ENCODE results near the gene NINL. TPM values are rescaled to one million over a fixed set of nuclear protein-coding genes. Genes with fewer than 3 reads are reported as not detected.

Gene NINL
- total and polyA plus RNA-seq, 4 donors = 1.9 to 3.6 (median 2.8) TPM

DNA sequence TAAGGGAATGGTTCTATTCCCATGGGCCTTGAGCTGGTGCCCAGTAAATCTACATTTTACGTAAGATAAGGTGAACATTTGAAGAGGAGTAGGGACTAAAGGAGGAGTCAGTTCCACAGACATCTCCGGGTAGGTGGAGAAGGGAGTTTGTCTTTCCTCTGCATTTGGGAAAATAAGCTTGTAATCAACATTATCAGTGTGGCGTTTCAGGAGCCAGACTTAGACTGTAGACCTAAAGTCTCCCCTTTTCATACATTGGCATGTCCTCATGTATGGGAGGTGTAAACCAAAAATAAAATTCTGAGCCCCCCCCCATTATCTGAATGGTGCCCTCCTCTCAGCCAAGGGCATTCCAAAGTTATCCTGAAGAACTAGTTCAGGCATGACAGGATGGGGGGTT, 40.2 kb downstream of the NINL start:
- peaks cover 0 to 23% (median 15%) of the 10 kb centered on the region in 4 donors for H3K4me1 ChIP-seq (ENCODE audit: control insufficient read depth in 4 of 4, insufficient read depth in 4 of 4, low read length in 3 of 4)
- WGBS = 97% methylated on average over 3 of the region's 3 CpGs
- H3K4me3 ChIP-seq (ENCODE audit: low read depth in 1 of 3, low read length in 3 of 3) = no peak overlapping the region
- no peaks in the 10 kb centered on the region for H3K27me3 ChIP-seq (ENCODE audit: control insufficient read depth in 4 of 4, insufficient read depth in 4 of 4, low read length in 3 of 4)
- H3K36me3 ChIP-seq (ENCODE audit: control insufficient read depth in 4 of 4, insufficient read depth in 3 of 4, low read depth in 1 of 4, low read length in 3 of 4) = no peaks in the 10 kb centered on the region
- no peaks in the 10 kb centered on the region for H3K9me3 ChIP-seq (ENCODE audit: control insufficient read depth in 4 of 4, low read length in 3 of 4)
- no peak for DNase-seq (ENCODE audit: low spot score)
- no peak for TF ChIP-seq HNF4A (conservative IDR thresholded peaks at IDR 0.05)
- TF ChIP-seq, protein P1, sequence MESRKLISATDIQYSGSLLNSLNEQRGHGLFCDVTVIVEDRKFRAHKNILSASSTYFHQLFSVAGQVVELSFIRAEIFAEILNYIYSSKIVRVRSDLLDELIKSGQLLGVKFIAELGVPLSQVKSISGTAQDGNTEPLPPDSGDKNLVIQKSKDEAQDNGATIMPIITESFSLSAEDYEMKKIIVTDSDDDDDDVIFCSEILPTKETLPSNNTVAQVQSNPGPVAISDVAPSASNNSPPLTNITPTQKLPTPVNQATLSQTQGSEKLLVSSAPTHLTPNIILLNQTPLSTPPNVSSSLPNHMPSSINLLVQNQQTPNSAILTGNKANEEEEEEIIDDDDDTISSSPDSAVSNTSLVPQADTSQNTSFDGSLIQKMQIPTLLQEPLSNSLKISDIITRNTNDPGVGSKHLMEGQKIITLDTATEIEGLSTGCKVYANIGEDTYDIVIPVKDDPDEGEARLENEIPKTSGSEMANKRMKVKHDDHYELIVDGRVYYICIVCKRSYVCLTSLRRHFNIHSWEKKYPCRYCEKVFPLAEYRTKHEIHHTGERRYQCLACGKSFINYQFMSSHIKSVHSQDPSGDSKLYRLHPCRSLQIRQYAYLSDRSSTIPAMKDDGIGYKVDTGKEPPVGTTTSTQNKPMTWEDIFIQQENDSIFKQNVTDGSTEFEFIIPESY (IDR thresholded peaks at IDR 0.05) = no peak
- no peak for TF ChIP-seq SP1 (IDR thresholded peaks at IDR 0.05)
- no peak for TF ChIP-seq RXRA (IDR thresholded peaks at IDR 0.05)
- TF ChIP-seq, protein P2, sequence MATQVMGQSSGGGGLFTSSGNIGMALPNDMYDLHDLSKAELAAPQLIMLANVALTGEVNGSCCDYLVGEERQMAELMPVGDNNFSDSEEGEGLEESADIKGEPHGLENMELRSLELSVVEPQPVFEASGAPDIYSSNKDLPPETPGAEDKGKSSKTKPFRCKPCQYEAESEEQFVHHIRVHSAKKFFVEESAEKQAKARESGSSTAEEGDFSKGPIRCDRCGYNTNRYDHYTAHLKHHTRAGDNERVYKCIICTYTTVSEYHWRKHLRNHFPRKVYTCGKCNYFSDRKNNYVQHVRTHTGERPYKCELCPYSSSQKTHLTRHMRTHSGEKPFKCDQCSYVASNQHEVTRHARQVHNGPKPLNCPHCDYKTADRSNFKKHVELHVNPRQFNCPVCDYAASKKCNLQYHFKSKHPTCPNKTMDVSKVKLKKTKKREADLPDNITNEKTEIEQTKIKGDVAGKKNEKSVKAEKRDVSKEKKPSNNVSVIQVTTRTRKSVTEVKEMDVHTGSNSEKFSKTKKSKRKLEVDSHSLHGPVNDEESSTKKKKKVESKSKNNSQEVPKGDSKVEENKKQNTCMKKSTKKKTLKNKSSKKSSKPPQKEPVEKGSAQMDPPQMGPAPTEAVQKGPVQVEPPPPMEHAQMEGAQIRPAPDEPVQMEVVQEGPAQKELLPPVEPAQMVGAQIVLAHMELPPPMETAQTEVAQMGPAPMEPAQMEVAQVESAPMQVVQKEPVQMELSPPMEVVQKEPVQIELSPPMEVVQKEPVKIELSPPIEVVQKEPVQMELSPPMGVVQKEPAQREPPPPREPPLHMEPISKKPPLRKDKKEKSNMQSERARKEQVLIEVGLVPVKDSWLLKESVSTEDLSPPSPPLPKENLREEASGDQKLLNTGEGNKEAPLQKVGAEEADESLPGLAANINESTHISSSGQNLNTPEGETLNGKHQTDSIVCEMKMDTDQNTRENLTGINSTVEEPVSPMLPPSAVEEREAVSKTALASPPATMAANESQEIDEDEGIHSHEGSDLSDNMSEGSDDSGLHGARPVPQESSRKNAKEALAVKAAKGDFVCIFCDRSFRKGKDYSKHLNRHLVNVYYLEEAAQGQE (IDR thresholded peaks at IDR 0.05) = no peak
- TF ChIP-seq TAF1 (conservative IDR thresholded peaks at IDR 0.05) = no peak
- TF ChIP-seq HNF4G (IDR thresholded peaks at IDR 0.05) = no peak
- TF ChIP-seq, protein P3, sequence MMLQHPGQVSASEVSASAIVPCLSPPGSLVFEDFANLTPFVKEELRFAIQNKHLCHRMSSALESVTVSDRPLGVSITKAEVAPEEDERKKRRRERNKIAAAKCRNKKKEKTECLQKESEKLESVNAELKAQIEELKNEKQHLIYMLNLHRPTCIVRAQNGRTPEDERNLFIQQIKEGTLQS (IDR thresholded peaks at IDR 0.05) = no peak
- no peak for TF ChIP-seq YY1 (IDR thresholded peaks at IDR 0.05)
- no peak for TF ChIP-seq NR2F2 (IDR thresholded peaks at IDR 0.05)
- no peak for TF ChIP-seq JUND (IDR thresholded peaks at IDR 0.05)
- no peak for TF ChIP-seq RAD21 (IDR thresholded peaks at IDR 0.05)
- TF ChIP-seq, protein P4, sequence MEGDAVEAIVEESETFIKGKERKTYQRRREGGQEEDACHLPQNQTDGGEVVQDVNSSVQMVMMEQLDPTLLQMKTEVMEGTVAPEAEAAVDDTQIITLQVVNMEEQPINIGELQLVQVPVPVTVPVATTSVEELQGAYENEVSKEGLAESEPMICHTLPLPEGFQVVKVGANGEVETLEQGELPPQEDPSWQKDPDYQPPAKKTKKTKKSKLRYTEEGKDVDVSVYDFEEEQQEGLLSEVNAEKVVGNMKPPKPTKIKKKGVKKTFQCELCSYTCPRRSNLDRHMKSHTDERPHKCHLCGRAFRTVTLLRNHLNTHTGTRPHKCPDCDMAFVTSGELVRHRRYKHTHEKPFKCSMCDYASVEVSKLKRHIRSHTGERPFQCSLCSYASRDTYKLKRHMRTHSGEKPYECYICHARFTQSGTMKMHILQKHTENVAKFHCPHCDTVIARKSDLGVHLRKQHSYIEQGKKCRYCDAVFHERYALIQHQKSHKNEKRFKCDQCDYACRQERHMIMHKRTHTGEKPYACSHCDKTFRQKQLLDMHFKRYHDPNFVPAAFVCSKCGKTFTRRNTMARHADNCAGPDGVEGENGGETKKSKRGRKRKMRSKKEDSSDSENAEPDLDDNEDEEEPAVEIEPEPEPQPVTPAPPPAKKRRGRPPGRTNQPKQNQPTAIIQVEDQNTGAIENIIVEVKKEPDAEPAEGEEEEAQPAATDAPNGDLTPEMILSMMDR (IDR thresholded peaks at IDR 0.05; ENCODE audit: low read depth, low read length, missing input control) = no peak
- TF ChIP-seq GABPA (IDR thresholded peaks at IDR 0.05 in 1 of 2, conservative IDR thresholded peaks at IDR 0.05 in 1 of 2) = no peak
- TF ChIP-seq, protein P5, sequence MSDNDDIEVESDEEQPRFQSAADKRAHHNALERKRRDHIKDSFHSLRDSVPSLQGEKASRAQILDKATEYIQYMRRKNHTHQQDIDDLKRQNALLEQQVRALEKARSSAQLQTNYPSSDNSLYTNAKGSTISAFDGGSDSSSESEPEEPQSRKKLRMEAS (IDR thresholded peaks at IDR 0.05) = no peak
- TF ChIP-seq EGR1 (IDR thresholded peaks at IDR 0.05; ENCODE audit: low read depth in 2 of 2) = no peak
- TF ChIP-seq FOXA1 (IDR thresholded peaks at IDR 0.05) = no peak
- TF ChIP-seq FOXA2 (IDR thresholded peaks at IDR 0.05) = no peak
- H3K9ac ChIP-seq (ENCODE audit: low read depth in 1 of 2, low read length in 2 of 2) = no peak overlapping the region
- H3K27ac ChIP-seq (ENCODE audit: low read depth in 1 of 2, low read length in 2 of 2) = no peak overlapping the region

Data from liver (tissue), 9 donors.